K562 (cell line): ENCODE data around the gene SREBF1.

Source experiments
- E4F1 ChIP-seq: fragments of 250-450 bp; sonication (Bioruptor Pico); IDR thresholded peaks from 2 replicates; pipeline ENCODE4 v1.5.0; 2021; ENCODE audit warnings: mild to moderate bottlenecking, borderline replicate concordance
- ETS2 ChIP-seq: IDR thresholded peaks from 2 replicates; pipeline ENCODE4 v1.6.1; 2016; ENCODE audit warnings: borderline replicate concordance, missing genetic modification characterization, mild to moderate bottlenecking, moderate library complexity, missing compliant biosample characterization; ENCODE audit not compliant: poor library complexity, severe bottlenecking
- HDAC8 ChIP-seq: fragments of 450-650 bp; IDR thresholded peaks from 2 replicates; pipeline ENCODE4 v1.6.1; 2016; ENCODE audit warnings: mild to moderate bottlenecking, missing genetic modification characterization, moderate library complexity, missing compliant biosample characterization
- SP1 ChIP-seq: sonication (generic); formaldehyde crosslinking; IDR thresholded peaks from 2 replicates; pipeline ENCODE4 v1.8.1; 2022; ENCODE audit warnings: mild to moderate bottlenecking, missing genetic modification reagents
- TEAD4 ChIP-seq, 2 experiments: sonication (generic) in 1 of 2; formaldehyde crosslinking in 1 of 2; IDR thresholded peaks; 2 replicates each; pipeline versions ENCODE4 v1.6.1 to v1.8.0; 2012 to 2022; ENCODE audit warnings: borderline replicate concordance in 1 of 2, inconsistent platforms in 1 of 2, low read length in 1 of 2, mild to moderate bottlenecking in 1 of 2, missing genetic modification reagents in 1 of 2
- ZFX ChIP-seq: sonication (generic); formaldehyde crosslinking; IDR thresholded peaks from 2 replicates; pipeline ENCODE4 v1.8.0; 2022; ENCODE audit warnings: mild to moderate bottlenecking, missing genetic modification reagents, moderate library complexity
- ZNF717 ChIP-seq: fragments of 250-450 bp; sonication (Bioruptor Pico); IDR thresholded peaks from 2 replicates; pipeline ENCODE4 v1.5.0; 2021
- ZNF830 ChIP-seq: fragments of 250-450 bp; sonication (Bioruptor Pico); IDR thresholded peaks from 2 replicates; pipeline ENCODE4 v1.5.0; 2021; ENCODE audit warnings: mild to moderate bottlenecking
- TF ChIP-seq, protein P1 (sequence below): IDR thresholded peaks from 2 replicates; pipeline ENCODE4 v1.6.1; 2012; ENCODE audit warnings: low read depth, low read length, improper control_type of control experiment, borderline replicate concordance
- TF ChIP-seq, protein P2 (sequence below): sonication (generic); formaldehyde crosslinking; IDR thresholded peaks from 2 replicates; pipeline ENCODE4 v1.8.0; 2022; ENCODE audit warnings: missing genetic modification reagents, mild to moderate bottlenecking, borderline replicate concordance

GRCh38 chr17:17806035-17806434, 30.8 kb downstream of the SREBF1 start:
- TF ChIP-seq ZNF717 (no peak), HDAC8 (tag) (no peak), ZFX (CRISPR knock-in tag) (no peak), E4F1 (CRISPR knock-in tag) (no peak), SP1 (CRISPR knock-in tag) (no peak), ETS2 (tag) (no peak), ZNF830 (no peak), TEAD4 (IDR thresholded peaks at IDR 0.05; ENCODE audit: low read length) (no peak), TEAD4 (CRISPR knock-in tag; IDR thresholded peaks at IDR 0.05; ENCODE audit: borderline replicate concordance) (no peak)
- TF ChIP-seq, protein P1, sequence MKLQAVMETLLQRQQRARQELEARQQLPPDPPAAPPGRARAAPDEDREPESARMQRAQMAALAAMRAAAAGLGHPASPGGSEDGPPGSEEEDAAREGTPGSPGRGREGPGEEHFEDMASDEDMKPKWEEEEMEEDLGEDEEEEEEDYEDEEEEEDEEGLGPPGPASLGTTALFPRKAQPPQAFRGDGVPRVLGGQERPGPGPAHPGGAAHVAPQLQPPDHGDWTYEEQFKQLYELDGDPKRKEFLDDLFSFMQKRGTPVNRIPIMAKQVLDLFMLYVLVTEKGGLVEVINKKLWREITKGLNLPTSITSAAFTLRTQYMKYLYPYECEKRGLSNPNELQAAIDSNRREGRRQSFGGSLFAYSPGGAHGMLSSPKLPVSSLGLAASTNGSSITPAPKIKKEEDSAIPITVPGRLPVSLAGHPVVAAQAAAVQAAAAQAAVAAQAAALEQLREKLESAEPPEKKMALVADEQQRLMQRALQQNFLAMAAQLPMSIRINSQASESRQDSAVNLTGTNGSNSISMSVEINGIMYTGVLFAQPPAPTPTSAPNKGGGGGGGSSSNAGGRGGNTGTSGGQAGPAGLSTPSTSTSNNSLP: no peak
- TF ChIP-seq, protein P2, sequence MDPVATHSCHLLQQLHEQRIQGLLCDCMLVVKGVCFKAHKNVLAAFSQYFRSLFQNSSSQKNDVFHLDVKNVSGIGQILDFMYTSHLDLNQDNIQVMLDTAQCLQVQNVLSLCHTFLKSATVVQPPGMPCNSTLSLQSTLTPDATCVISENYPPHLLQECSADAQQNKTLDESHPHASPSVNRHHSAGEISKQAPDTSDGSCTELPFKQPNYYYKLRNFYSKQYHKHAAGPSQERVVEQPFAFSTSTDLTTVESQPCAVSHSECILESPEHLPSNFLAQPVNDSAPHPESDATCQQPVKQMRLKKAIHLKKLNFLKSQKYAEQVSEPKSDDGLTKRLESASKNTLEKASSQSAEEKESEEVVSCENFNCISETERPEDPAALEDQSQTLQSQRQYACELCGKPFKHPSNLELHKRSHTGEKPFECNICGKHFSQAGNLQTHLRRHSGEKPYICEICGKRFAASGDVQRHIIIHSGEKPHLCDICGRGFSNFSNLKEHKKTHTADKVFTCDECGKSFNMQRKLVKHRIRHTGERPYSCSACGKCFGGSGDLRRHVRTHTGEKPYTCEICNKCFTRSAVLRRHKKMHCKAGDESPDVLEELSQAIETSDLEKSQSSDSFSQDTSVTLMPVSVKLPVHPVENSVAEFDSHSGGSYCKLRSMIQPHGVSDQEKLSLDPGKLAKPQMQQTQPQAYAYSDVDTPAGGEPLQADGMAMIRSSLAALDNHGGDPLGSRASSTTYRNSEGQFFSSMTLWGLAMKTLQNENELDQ (CRISPR knock-in tag): no peak
